ENCODE data around the gene RNF126.

DNA sequence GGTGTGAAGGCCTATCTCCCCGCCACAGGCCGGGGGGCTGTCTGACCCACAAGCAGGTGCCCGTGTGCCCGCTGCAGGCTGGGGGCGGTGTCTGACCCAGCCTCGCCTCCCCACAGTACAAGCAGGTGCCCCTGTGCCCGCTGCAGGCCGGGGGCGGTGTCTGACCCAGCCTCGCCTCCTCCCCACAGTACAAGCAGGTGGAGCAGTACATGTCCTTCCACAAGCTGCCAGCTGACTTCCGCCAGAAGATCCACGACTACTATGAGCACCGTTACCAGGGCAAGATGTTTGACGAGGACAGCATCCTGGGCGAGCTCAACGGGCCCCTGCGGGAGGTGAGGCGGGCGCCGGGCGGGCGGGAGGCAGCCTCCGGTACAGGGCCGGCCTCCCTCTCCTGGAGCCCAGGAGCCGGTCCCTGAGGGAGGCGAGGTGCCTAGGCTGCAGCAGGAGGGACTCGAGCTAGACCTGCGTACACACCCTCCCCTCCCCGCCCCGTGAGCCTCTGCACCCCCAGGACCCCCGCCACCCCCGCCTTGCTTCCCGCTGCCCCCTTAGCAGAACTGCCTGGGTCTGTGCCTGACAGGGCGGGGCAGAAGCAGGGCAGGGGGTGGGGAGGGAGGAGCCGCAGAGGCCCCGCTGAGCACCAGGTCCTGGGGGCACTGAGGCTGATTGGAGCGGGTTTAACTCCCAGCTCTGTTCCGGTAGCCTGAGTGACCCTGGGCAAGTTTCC is 52.8 kb downstream of the RNF126 start:
- TF ChIP-seq TCF12 (IDR thresholded peaks at IDR 0.05; ENCODE audit: low read depth) (no peak), CEBPB (IDR thresholded peaks at IDR 0.05) (no peak), REST (IDR thresholded peaks at IDR 0.05; ENCODE audit: low read depth) (no peak), MAX (IDR thresholded peaks at IDR 0.05) (peak; percentile 50; the same call in 1 of the 2 replicates), RAD21 (IDR thresholded peaks at IDR 0.05; ENCODE audit: low read depth) (no peak)

Measured in Ishikawa (cell line).